ENCODE measurements around the gene KEAP1.
"Not testable (repeated sequence)": the region's sequence is repeated elsewhere in the genome, so short reads cannot be mapped to it uniquely, and the experiment has no call there.

Gene KEAP1

DNA sequence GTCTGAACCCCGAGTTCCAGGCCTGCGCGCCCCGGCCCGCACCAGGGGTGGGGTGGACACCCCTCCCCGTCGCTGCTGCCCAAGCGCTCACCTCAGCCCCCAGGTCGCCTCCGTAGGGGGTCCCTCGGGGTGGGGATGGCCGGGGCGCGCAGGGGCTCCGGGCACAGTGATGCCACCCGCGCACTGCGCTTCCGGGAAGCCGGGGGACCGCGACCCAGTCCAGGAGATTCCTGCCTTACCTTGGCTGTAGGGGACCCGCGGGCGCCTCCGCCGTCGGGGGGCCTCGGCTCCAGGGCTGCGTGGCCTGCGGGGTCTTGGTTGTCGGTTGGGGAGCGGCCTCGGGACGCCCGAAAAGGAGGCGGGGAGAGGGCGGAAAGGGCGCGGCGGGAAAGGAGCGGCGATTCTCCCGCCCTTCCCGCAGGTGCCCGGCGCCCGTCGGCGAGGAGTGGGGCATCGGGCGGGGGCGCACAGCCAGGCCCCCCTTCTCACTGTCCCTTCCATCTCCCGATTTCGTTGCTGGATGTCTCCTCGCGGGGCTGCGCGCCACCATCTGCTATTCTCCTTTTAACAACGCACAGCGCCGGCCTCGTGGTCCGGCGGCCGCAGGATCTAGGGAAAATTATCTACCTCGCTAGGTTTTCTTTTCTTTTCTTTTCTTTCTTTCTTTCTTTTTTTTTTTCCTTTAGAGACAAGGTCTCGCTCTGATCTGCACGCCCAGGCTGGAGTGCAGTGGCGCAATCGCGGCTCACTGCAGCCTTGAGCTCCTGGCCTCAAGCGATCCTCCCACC is at the start of gene KEAP1:
KEAP1 (minus strand) TSS at position 355 of the 788 bp plus-strand sequence. CDS start 3,323 bp downstream, outside the sequence.
- TF ChIP-seq, protein P1, sequence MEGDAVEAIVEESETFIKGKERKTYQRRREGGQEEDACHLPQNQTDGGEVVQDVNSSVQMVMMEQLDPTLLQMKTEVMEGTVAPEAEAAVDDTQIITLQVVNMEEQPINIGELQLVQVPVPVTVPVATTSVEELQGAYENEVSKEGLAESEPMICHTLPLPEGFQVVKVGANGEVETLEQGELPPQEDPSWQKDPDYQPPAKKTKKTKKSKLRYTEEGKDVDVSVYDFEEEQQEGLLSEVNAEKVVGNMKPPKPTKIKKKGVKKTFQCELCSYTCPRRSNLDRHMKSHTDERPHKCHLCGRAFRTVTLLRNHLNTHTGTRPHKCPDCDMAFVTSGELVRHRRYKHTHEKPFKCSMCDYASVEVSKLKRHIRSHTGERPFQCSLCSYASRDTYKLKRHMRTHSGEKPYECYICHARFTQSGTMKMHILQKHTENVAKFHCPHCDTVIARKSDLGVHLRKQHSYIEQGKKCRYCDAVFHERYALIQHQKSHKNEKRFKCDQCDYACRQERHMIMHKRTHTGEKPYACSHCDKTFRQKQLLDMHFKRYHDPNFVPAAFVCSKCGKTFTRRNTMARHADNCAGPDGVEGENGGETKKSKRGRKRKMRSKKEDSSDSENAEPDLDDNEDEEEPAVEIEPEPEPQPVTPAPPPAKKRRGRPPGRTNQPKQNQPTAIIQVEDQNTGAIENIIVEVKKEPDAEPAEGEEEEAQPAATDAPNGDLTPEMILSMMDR (IDR thresholded peaks at IDR 0.05; ENCODE audit: low read depth, low read length), result no peak
- DNase-seq (ENCODE audit: low read depth, low spot score), result peak; percentile 35
- in situ Hi-C loops (cut with HindIII; ENCODE audit: low sequenced_read_pairs), result no loop called here
- H3K4me3 ChIP-seq (ENCODE audit: low read depth, low read length), result peak within 1 kb of the TSS; percentile 80

- no peak overlapping the region for H3K4me3 ChIP-seq (ENCODE audit: low read depth, low read length)
- TF ChIP-seq, protein P1 (IDR thresholded peaks at IDR 0.05; ENCODE audit: low read depth, low read length), result no peak
- in situ Hi-C loops (cut with HindIII; ENCODE audit: low sequenced_read_pairs), result no loop called here
- DNase-seq (ENCODE audit: low read depth, low spot score), result no peak
These were observed 49.4 kb upstream of the KEAP1 start for GRCh38 chr19:10552510-10553053.

GRCh38 chr19:10551698-10552301 is 48.6 kb upstream of the KEAP1 start:
- no peak for DNase-seq (ENCODE audit: low read depth, low spot score)

GRCh38 chr19:10551006-10551405 is 47.9 kb upstream of the KEAP1 start:
- H3K4me3 ChIP-seq (ENCODE audit: low read depth, low read length); DNase-seq (ENCODE audit: low read depth, low spot score); in situ Hi-C loops (cut with HindIII; ENCODE audit: low sequenced_read_pairs): not testable (repeated sequence)

More at GRCh38 chr19:10551698-10552301, 48.6 kb upstream of the KEAP1 start:
- H3K4me3 ChIP-seq (ENCODE audit: low read depth, low read length), result no peak overlapping the region
- in situ Hi-C loops (cut with HindIII; ENCODE audit: low sequenced_read_pairs), result no loop called here
- TF ChIP-seq, protein P1 (IDR thresholded peaks at IDR 0.05; ENCODE audit: low read depth, low read length), result peak; percentile 9

DNA sequence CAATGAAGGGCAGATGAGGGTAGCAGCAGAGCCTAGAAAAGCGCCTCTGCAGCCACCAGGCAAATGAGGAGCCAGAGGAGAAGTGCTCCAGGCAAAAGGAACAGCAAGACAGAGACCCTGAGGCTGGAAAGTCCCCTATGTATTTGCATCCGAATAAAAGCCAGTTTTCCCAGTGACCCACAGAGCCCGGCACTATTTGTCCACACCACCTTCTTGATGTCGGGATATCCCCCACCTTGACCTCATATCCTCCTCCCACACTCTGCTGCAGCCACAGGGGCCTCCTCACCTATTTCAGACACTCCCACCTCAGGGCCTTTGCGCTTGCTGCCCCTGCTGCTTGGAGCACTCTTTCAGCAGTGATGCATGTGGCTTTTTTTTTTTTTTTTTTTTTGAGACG is 47.2 kb upstream of the KEAP1 start:
- H3K4me3 ChIP-seq (ENCODE audit: low read depth, low read length), result no peak overlapping the region
- DNase-seq (ENCODE audit: low read depth, low spot score), result no peak
- in situ Hi-C loops (cut with HindIII; ENCODE audit: low sequenced_read_pairs), result no loop called here
- TF ChIP-seq, protein P1 (IDR thresholded peaks at IDR 0.05; ENCODE audit: low read depth, low read length), result no peak

DNA sequence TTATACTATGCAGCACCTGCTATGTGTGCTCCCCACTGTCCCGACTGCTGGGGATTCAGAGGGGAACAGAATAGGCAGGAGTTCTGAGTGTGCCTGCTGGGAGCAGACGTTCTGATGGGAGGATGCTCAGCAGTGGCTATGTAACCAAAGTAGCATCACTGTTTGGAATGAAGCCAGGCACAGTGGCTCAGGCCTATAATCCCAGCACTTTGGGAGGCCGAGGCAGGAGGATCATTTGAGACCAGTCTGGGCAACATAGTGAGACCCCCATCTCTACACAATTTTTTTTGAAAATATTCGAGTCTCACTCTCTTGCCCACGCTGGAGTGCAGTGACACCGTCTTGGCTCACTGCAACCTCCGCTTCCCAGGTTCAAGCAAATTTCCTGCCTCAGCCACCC is 46.6 kb upstream of the KEAP1 start:
- in situ Hi-C loops (cut with HindIII; ENCODE audit: low sequenced_read_pairs), result no loop called here
- TF ChIP-seq, protein P1 (IDR thresholded peaks at IDR 0.05; ENCODE audit: low read depth, low read length), result no peak
- H3K4me3 ChIP-seq (ENCODE audit: low read depth, low read length), result no peak overlapping the region
- no peak for DNase-seq (ENCODE audit: low read depth, low spot score)

Measured in astrocyte of the spinal cord (primary cell).